Measurements from ENCODE around the gene CSDE1. TPM values are rescaled to one million over a fixed set of nuclear protein-coding genes. Genes with fewer than 3 reads are reported as not detected.

CSDE1 gene
- total RNA-seq, 1 donor from 2014 or later = 468 TPM

- DNase-seq (ENCODE audit: low spot score) = no peak
Measured at GRCh38 chr1:114749835-114750234, 7.9 kb downstream of the CSDE1 start.

GRCh38 chr1:114746450-114747121 lies 11.2 kb downstream of the CSDE1 start:
- DNase-seq (ENCODE audit: low spot score) = no peak

GRCh38 chr1:114745291-114745690 lies 12.5 kb downstream of the CSDE1 start:
- no peak for DNase-seq (ENCODE audit: low spot score)

GRCh38 chr1:114741963-114742746 lies 15.6 kb downstream of the CSDE1 start:
- no peak for DNase-seq (ENCODE audit: low spot score)

GRCh38 chr1:114740331-114740730 lies 17.5 kb downstream of the CSDE1 start:
- no peak for DNase-seq (ENCODE audit: low spot score)

GRCh38 chr1:114737314-114737849 lies 20.4 kb downstream of the CSDE1 start:
- DNase-seq (ENCODE audit: low spot score) = no peak

GRCh38 chr1:114735479-114735878 lies 22.3 kb downstream of the CSDE1 start:
- no peak for DNase-seq (ENCODE audit: low spot score)

- no peak for DNase-seq (ENCODE audit: low spot score)
Measured at GRCh38 chr1:114729782-114730181, 28.0 kb downstream of the CSDE1 start.

- no peak for DNase-seq (ENCODE audit: low spot score)
Measured at GRCh38 chr1:114728553-114728952, 29.2 kb downstream of the CSDE1 start.

- DNase-seq (ENCODE audit: low spot score) = no peak
Measured at GRCh38 chr1:114725230-114725629, 32.6 kb downstream of the CSDE1 start.

GRCh38 chr1:114723915-114724314 lies 33.9 kb downstream of the CSDE1 start:
- no peak for DNase-seq (ENCODE audit: low spot score)

GRCh38 chr1:114723457-114723856 lies 34.3 kb downstream of the CSDE1 start:
- no peak for DNase-seq (ENCODE audit: low spot score)

- no peak for DNase-seq (ENCODE audit: low spot score)
Measured at GRCh38 chr1:114720492-114720891, 37.3 kb downstream of the CSDE1 start.

- no peak for DNase-seq (ENCODE audit: low spot score)
Measured at GRCh38 chr1:114719424-114719787, 38.4 kb downstream of the CSDE1 start.

- DNase-seq (ENCODE audit: low spot score) = no peak
Measured at GRCh38 chr1:114718661-114719423, 38.9 kb downstream of the CSDE1 start.

GRCh38 chr1:114716304-114717170 lies 41.2 kb downstream of the CSDE1 start, which contains the start of gene NRAS:
TSS of gene NRAS (minus strand) at chr1:114716771. CDS start at chr1:114716160, 611 bp downstream.
- DNase-seq (ENCODE audit: low spot score) = peak; percentile 95

- no peak for DNase-seq (ENCODE audit: low spot score)
Measured at GRCh38 chr1:114715952-114716303, 41.9 kb downstream of the CSDE1 start.

GRCh38 chr1:114712977-114713376 lies 44.8 kb downstream of the CSDE1 start:
- no peak for DNase-seq (ENCODE audit: low spot score)

GRCh38 chr1:114710360-114710759 lies 47.4 kb downstream of the CSDE1 start:
- DNase-seq (ENCODE audit: low spot score) = no peak

GRCh38 chr1:114707604-114708003 lies 50.2 kb downstream of the CSDE1 start:
- DNase-seq (ENCODE audit: low spot score) = no peak

GRCh38 chr1:114703242-114703641 lies 54.5 kb downstream of the CSDE1 start:
- DNase-seq (ENCODE audit: low spot score) = no peak

All from umbilical cord (tissue), 2 donors.